ENCODE data around the gene POLDIP3.

POLDIP3 gene

DNA sequence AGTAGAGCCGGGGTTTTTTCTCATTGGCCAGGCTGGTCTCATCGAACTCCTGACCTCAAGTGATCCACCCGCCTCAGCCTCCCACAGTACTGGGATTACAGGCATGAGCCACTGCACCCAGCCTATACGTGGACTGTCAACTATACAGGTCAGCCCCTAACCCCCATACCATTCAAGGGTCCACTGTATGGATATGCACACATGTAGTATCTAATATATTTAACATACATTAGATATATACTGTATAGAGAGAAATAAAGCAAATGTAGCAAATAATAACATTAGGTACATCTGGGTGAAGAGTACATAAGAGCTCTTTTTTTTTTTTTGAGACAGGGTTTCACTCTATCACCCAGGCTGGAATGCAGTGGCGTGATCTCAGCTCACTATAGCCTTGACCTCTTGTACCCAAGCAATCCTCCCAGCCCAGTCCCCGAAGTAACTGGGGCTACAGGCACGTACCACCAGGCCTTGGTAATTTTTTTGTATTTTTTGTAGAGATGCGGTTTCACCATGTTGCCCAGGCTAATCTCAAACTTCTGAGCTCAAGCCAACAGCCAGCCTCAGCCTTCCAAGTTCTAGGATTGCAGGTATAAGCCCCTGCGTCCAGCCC lies 27.2 kb upstream of the POLDIP3 start:
- no peak for DNase-seq (ENCODE audit: low read depth)

DNA sequence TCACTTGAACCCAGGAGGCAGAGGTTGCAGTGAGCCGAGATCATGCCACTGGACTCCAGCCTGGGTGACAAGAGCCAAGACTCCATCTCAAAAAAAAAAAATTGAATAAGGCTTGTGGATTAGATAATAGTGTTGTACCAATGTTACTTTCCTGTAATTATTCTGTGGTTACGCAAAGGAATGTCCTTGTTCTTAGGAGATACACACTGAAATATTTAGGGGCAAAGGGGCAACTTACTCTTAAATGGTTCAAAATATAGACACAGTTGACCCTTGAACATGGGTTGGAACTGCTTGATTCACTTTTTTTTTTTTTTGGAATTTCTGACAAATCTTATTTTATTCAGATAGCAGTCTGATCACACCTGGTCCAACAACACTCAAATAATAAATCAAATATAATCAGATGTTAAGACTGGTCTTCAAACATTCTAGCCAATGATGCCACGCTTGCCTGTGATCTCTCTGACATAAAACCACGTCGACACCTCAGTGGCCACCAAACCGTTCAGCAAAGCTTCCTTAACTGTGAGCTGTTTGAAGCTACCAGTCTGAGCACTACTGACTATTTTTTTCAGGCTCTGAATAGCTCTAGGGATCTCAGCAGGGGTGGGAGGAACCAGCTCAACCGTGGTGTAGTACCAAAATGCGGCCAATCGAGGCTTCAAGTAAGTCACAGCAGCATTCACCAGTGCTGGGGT lies 25.0 kb upstream of the POLDIP3 start:
- no peak for DNase-seq (ENCODE audit: low read depth)

GRCh38 chr22:42637555-42637954 lies 22.9 kb upstream of the POLDIP3 start:
- no peak for DNase-seq (ENCODE audit: low read depth)

DNA sequence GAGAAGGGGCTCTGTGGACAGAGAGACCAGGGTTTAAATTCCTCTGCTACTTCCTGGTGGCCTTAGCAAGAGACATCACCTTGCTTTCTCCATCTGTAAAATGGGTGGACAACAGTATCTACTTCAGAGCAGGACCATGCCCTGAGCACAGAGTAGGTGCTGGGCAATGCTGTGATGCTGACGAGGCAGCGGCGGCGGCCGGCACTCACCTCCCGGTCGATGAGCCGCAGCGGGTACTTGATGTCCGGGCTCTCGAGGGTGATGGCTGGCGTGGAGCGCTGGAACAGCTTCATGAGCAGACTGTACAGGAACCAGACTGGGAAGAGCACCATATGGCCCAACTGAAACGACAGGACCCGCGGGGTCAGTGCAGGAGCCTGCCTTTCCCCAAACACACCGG lies 21.8 kb upstream of the POLDIP3 start:
- no peak for DNase-seq (ENCODE audit: low read depth)

GRCh38 chr22:42635531-42635930 lies 20.8 kb upstream of the POLDIP3 start:
- DNase-seq (ENCODE audit: low read depth), result peak; percentile 81

GRCh38 chr22:42633013-42633412 lies 18.3 kb upstream of the POLDIP3 start:
- DNase-seq (ENCODE audit: low read depth), result no peak

DNA sequence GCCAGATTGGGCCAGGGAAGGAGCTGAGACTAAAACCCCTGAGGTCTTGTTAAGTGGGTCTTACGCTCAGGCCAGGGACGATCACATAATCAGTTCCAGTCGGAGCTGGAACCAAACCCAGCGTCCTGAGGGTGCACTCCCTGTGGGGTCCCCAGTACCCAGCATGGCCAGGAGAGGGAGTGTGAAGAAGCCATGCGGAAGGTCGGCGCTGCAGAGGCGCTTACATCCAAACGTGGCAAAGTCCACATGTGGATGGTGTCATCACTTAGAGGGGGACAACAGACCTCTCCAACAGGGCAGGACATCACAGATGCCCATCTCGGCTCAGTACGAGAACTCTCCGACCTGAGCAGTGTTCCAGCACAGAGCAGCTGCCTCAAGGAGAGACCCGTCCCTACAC lies 17.4 kb upstream of the POLDIP3 start:
- no peak for DNase-seq (ENCODE audit: low read depth)

- DNase-seq (ENCODE audit: low read depth), result no peak
Observed at GRCh38 chr22:42630901-42631602, 16.4 kb upstream of the POLDIP3 start.

DNA sequence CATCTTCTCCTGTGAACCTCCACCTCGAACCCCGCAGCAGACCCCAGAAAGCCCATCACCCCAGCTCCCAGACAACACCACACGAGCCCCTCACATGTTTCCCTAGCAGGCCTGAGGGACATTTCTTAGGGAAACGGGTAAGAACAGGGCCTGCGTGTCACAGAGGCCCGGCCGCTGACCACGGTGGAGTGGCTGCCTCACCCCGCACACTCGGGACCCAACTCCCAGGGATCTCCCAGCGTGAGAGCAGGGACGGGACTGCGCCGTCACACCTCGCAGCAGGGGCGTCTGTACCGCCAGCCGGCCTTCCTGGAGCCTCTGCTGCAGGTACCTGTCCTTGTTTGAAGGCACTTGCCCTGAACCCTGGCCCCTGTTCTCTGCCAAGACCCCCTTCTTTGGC lies 15.5 kb upstream of the POLDIP3 start:
- DNase-seq (ENCODE audit: low read depth), result no peak

DNA sequence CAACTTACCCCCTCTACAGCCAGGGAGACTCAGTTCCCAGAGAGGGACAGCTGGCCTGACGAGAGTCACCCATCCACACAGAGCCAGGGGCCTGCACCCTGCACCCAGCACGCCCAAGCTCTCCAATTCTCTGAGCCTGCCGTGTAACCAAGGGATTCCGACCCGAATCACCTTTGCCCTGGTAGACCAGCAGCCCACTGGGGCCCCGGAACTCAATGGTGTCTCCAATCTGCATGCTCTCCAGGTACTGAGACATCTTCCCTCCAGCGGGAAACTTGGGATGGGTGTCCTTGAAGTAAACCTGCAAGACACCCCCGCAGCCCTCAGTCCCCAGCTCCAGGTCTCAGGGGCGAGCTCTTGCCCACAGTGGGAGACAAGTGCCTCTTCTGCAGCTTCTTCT lies 13.3 kb upstream of the POLDIP3 start:
- no peak for DNase-seq (ENCODE audit: low read depth)

DNA sequence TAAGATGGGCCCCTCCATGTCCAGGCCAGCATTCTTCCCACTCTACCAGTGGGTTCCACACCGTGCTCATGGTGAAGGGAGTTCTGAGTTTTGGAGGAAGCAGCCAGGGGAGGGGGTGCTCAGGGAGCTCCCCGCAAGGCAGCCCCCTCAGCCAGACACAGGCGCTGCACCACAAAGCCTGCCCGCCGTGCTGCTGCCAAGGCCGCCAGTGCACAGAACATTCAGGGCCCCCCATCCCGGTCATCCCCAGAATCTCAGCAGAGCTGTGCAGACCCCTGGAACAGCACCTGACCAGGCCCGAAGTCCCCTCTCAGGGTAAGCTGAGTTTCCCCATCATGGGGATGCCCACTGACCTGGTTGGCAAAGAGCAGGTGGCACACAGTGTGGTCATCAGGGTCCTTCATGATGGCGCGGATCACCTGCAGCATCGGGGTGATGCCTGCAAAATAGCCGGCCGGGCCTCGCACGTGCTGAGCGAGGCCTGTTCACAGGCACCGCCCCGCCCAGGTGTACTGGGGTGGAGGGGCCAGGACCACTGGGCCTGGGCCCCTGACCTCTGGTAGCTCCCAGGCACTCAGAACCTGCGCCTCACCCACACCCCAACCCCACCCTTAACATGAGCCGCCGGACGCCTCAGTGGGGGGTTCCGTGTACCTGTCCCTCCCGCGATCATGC lies 12.4 kb upstream of the POLDIP3 start:
- DNase-seq (ENCODE audit: low read depth), result no peak

- no peak for DNase-seq (ENCODE audit: low read depth)
Observed at GRCh38 chr22:42626431-42626830, 11.7 kb upstream of the POLDIP3 start.

GRCh38 chr22:42625416-42625815 lies 10.7 kb upstream of the POLDIP3 start:
- no peak for DNase-seq (ENCODE audit: low read depth)

DNA sequence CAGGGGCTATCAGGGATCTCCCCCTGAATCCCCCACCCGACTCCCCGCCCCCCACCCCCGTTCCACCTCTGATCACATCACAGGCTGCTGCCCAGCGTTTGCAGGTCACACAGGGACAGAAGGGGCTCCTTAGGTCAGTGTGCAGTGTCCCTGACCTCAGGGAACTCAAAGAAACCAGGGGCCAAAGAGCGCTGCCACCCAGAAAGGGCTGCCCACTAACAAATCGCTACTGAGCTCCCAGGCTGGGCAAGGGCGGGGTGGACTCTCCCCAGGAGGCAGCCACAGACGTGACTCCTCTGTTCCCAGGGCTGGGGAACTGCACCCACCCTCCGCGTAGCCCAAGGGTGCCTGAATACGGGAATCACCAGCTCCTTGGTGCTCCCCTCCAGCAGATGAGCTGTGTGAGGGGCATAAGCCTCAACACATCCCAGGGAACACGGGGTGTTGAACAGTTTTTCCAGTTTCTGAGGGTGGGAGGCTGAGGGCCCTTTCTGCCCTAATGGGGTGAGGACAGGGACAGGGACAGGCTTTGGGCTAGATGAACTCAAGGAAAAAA lies 9.9 kb upstream of the POLDIP3 start:
- DNase-seq (ENCODE audit: low read depth), result no peak

DNA sequence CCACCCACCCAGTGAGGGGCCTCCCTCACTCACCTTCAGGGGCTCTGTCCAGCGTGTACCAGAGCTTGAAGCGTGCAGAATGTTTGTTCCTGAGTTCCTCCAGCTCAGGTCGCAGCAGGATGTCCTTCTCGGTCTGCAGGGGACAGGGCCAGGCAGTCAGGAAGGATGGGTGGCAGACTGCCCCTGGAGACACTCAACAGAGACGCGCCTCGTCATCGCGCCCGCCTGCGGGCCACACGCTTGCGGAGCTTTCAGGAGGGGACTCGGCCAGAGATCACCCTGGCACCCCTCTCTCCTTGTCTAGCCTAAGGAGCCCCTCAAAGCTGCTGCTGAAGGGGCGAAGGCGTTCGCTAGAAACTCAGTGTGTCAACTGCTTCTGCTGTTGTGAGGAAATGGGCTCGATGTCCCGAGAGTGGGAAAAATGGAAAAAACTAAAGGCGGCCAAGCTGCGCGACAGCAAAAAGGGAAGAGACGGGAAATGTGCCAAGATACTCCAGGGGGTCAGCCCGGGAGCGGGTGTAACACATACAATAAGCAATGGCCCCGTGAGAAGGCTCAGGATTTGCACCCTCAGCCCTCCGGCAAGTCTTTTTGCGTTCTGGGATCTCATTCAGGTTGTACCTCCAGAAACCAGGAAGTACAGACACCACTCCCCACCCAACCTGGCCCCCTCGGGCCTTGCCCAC lies 9.2 kb upstream of the POLDIP3 start:
- no peak for DNase-seq (ENCODE audit: low read depth)

- no peak for DNase-seq (ENCODE audit: low read depth)
Observed at GRCh38 chr22:42623301-42623751, 8.6 kb upstream of the POLDIP3 start.

GRCh38 chr22:42622061-42622710 lies 7.5 kb upstream of the POLDIP3 start:
- DNase-seq (ENCODE audit: low read depth), result no peak

GRCh38 chr22:42621505-42622002 lies 6.9 kb upstream of the POLDIP3 start:
- no peak for DNase-seq (ENCODE audit: low read depth)

DNA sequence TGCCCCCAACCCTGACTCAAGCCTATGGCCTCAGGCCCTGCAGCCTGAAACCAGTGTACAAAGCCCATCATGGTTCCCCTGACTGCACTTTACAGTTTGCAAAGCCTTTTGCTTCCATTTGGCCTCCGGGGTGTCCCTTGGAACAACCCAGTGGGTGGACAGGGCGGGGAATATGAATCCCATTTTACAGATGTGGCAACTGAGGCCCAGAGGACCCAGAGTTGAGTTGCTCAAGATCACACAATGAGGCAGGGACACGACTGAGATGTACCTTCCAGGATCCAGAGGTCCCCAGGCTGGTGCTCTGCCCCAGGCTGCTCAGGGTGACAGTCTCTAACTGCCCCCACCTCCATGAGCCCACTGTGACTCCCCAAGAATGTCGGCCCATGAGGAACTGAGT lies 5.4 kb upstream of the POLDIP3 start:
- no peak for DNase-seq (ENCODE audit: low read depth)

GRCh38 chr22:42619261-42620063 lies 4.8 kb upstream of the POLDIP3 start:
- DNase-seq (ENCODE audit: low read depth), result no peak
